Measurements from ENCODE around the gene PLD5. TPM values are rescaled to one million over a fixed set of nuclear protein-coding genes. Genes with fewer than 3 reads are reported as not detected.
A peak's percentile ranks its signal among the peaks of the same experiment; 100 is the strongest.
"Not testable (repeated sequence)": the region's sequence is repeated elsewhere in the genome, so short reads cannot be mapped to it uniquely, and the experiment has no call there.

The PLD5 gene
- total RNA-seq, 1 experiment from 2014 or later: 0.20 TPM

DNA sequence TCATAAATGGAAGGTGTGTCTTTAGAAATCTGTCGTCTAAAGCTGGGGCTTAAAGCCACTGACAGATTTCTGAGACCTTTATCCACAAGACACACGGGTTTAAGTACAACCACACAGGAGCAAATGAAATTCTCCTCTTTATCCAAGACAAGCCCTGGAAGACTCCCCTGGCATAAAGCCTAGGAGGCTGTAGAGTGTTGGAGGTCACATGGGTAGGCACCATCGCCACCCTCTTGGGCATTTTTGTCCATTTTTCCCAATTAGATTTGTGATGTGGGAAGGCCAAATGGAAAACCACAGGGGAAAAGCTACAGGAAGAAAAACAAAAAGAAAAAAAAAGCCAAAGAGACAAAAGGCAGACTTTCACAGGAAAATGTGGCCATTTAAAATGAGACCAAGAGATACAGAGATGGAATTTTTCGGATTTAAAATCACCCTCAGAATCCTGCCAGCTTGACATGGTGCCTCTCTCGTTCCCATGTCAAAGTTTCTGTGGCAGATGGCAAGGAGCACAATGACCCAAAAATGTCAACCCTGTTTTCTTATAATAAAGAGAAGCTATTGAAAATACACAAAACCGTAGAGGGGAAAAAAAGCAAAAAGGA, 91.9 kb downstream of the PLD5 start:
- DNase-seq (ENCODE audit: low spot score): peak; percentile 94
- in situ Hi-C loops (cut with HindIII; ENCODE audit: low sequenced_read_pairs): no loop called here

DNA sequence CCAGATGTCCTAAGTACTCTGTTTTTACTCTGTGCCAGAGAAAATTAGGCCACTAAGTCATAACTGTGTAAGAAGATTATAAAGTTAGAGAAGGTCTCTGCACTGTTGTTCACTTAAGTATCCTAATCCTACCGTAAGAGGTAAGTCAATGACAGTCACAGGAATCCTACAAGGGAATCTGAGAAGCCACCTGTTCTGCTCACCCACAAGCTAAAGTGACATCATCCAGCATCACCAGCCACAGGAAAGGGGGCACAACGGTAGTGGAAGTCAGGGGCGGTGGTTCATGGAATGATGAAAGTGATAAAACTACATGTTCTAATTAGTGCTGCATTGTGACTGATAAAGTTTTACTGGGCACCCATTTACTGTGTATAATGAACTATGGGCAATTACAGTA, 92.7 kb downstream of the PLD5 start:
- no peak for DNase-seq (ENCODE audit: low spot score)
- in situ Hi-C loops (cut with HindIII; ENCODE audit: low sequenced_read_pairs): no loop called here

- in situ Hi-C loops (cut with HindIII; ENCODE audit: low sequenced_read_pairs): no loop called here
- no peak for DNase-seq (ENCODE audit: low spot score)
These were observed 93.5 kb downstream of the PLD5 start for GRCh38 chr1:242430956-242431355.

DNA sequence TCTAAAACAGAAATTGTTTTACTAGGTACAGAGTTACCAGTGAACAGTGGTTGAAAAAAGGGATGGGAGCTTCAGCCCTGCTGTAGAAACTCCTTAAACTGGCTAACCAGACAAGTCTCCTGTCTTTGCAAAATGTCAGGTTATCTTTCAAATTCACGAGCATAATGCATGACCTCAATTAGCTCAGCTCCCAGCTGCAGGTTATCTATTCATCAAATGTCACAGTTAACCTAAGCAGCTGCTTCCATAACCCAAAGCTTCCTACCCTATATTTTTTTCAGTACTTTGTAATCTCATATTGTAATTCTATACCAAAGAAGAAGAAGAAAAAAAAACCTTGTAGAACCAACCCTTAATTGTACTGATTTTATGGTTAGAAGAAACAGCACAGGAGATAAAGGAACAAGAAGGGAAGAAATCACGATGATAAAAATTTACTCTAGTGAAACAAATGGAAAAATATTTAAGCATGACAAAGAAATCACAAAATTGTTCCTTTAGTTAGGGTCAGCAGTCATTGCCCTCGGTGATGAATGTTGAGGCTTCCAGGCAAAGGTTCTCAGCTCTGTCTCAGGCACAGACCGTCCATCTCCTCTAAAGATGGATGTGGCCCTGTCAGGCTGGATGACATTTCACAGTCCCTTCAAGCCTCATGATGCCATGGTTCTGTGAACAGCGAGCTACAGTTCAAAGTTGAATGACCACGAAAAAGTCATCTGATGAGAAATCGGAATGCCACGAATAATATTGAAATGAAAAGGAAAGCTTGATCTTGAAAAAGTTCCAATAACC, 95.9 kb downstream of the PLD5 start:
- in situ Hi-C loops (cut with HindIII; ENCODE audit: low sequenced_read_pairs): no loop called here
- no peak for DNase-seq (ENCODE audit: low spot score)

DNA sequence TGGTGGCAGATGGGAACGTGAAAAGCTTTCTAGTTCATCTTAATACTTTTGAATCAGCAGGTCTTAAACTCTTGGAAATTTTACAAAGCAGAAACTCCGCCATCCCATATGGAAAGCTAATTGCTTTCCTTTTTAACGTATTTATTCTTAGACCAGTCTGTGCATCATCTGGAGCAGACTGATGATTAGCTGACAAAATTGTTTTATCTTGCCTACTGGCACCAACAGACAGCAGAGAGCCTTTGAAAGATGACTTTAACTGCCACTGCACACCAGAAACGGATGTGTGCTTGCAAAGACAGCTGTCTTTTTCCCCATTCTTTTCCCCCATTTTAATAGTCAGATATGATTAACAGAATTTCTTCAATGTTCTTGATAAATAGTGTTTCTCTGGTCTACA, 97.0 kb downstream of the PLD5 start:
- DNase-seq (ENCODE audit: low spot score): peak; percentile 66
- in situ Hi-C loops (cut with HindIII; ENCODE audit: low sequenced_read_pairs): no loop called here

DNA sequence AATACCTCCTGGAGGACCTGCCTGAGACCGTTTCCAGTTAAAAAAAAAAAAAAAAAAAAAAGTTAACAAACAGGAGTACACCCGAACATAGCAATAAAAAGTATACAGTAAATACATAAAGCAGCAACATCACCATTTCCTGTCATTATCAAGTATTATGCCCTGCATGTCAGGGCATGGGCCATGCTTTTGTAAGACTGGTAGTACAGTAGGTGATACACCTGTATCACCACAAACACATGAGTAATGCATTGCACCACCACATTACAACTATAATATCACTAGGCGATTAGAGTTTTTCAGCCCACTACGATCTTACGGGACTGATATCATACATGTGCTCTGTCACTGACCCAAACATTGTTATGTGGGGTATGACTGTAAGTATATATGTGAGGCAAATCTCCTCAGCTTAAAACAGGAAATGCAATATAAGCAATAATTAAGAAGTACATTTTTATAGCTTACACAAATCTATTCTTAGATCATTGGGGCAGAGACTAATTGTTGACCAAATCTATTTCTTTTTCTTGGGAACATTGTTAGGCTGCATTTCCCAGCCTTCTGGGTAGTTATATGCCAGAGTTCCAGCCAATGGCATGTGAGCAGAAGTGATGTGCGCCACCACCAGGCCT, 98.1 kb downstream of the PLD5 start:
- in situ Hi-C loops (cut with HindIII; ENCODE audit: low sequenced_read_pairs): no loop called here
- no peak for DNase-seq (ENCODE audit: low spot score)

GRCh38 chr1:242425232-242425631, 99.3 kb downstream of the PLD5 start:
- in situ Hi-C loops (cut with HindIII; ENCODE audit: low sequenced_read_pairs): no loop called here

DNA sequence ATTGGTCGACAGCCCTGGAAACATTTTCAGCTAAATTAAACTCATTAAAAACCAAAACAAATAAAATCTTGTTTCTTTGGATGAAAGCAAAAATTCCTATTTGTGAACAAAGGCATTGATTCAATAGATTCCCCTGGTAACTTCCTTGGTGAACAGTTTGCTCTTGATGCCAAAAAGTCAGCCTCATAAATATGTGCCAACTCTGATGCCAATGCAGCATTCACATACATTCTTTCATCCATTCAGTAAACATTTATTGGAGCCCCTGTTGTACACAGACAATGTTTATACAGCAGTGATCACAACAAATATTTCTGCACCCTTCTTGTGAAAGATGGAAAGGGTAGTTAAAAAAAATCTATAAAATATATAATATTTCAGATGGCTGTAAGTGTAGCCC, 107.8 kb downstream of the PLD5 start:
- DNase-seq (ENCODE audit: low spot score): no peak
- in situ Hi-C loops (cut with HindIII; ENCODE audit: low sequenced_read_pairs): no loop called here

More at GRCh38 chr1:242425232-242425631, 99.3 kb downstream of the PLD5 start:
- no peak for DNase-seq (ENCODE audit: low spot score)

- DNase-seq (ENCODE audit: low spot score): no peak
- in situ Hi-C loops (cut with HindIII; ENCODE audit: low sequenced_read_pairs): no loop called here
These were observed 111.6 kb downstream of the PLD5 start for GRCh38 chr1:242412921-242413320.

GRCh38 chr1:242411901-242412300, 112.6 kb downstream of the PLD5 start:
- no peak for DNase-seq (ENCODE audit: low spot score)
- in situ Hi-C loops (cut with HindIII; ENCODE audit: low sequenced_read_pairs): no loop called here

DNA sequence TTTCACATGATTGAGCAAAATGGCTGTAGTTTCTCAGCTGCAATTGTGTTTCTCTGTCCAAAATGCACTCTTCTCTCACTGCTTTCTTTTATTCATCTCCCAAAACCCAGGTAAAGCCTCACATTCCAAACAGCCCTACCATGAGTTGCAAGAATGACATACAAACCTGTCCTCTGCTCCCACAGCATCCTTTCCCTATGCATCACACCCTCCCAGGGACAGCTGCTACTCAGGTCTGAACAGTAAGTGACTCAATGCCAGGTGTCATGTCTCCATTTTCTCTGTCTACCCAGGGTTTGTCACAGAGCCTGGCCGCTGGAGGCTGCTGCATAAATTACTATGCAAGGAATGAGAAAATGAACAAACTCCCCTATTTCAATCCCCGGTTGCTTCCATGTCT, 118.5 kb downstream of the PLD5 start:
- in situ Hi-C loops (cut with HindIII; ENCODE audit: low sequenced_read_pairs): no loop called here
- no peak for DNase-seq (ENCODE audit: low spot score)

GRCh38 chr1:242404296-242404695, 120.2 kb downstream of the PLD5 start:
- in situ Hi-C loops (cut with HindIII; ENCODE audit: low sequenced_read_pairs): no loop called here
- no peak for DNase-seq (ENCODE audit: low spot score)

DNA sequence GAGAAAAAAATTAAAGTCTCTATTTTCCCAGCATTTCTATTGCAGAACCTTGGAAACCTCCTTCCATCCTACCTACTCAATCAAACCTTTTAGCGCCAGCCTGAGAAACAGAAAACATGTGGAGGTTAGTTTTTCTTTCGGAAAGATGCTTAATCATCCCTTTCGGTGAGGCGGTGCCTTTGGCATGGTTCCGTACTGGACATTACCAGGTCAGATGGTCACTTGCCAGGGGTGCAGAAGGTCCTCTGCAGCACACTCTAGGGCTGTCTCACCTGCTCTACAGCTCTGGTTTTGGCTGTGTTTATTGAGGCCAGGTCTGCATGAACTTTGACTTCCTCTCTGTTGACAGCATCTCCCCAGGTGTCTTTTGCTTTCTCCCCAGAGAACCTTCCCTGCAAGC, 121.5 kb downstream of the PLD5 start:
- in situ Hi-C loops (cut with HindIII; ENCODE audit: low sequenced_read_pairs): no loop called here
- peak; percentile 77 for DNase-seq (ENCODE audit: low spot score)

- no peak for DNase-seq (ENCODE audit: low spot score)
- in situ Hi-C loops (cut with HindIII; ENCODE audit: low sequenced_read_pairs): no loop called here
These were observed 122.6 kb downstream of the PLD5 start for GRCh38 chr1:242401937-242402336.

DNA sequence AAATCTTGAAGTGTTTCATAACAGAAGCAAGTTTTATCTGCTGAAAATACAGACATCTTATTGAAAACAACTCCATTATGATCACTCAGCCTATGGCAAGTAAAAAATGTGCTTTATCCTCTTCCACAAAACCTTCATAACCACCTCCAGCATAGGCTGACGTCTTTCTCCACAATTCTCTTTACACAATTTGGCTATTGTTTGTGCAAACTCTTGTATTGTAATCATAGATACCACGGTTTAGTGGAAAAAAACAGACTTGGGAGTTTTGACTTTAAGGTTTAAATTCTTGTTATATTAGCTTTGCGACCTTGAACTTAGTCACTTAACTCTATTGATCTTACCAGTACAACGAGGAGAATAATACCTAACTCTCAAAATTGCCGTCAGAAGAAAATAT, 126.1 kb downstream of the PLD5 start:
- in situ Hi-C loops (cut with HindIII; ENCODE audit: low sequenced_read_pairs): no loop called here
- no peak for DNase-seq (ENCODE audit: low spot score)

GRCh38 chr1:242391896-242392295, 132.6 kb downstream of the PLD5 start:
- no peak for DNase-seq (ENCODE audit: low spot score)
- in situ Hi-C loops (cut with HindIII; ENCODE audit: low sequenced_read_pairs): no loop called here

- in situ Hi-C loops (cut with HindIII; ENCODE audit: low sequenced_read_pairs): not testable (repeated sequence)
These were observed 148.4 kb downstream of the PLD5 start for GRCh38 chr1:242376121-242376520.

GRCh38 chr1:242350446-242350845, 174.1 kb downstream of the PLD5 start:
- in situ Hi-C loops (cut with HindIII; ENCODE audit: low sequenced_read_pairs); DNase-seq (ENCODE audit: low spot score): not testable (repeated sequence)

More at GRCh38 chr1:242376121-242376520, 148.4 kb downstream of the PLD5 start:
- DNase-seq (ENCODE audit: low spot score): not testable (repeated sequence)

GRCh38 chr1:242349636-242350035, 174.9 kb downstream of the PLD5 start:
- no peak for DNase-seq (ENCODE audit: low spot score)
- in situ Hi-C loops (cut with HindIII; ENCODE audit: low sequenced_read_pairs): no loop called here

DNA sequence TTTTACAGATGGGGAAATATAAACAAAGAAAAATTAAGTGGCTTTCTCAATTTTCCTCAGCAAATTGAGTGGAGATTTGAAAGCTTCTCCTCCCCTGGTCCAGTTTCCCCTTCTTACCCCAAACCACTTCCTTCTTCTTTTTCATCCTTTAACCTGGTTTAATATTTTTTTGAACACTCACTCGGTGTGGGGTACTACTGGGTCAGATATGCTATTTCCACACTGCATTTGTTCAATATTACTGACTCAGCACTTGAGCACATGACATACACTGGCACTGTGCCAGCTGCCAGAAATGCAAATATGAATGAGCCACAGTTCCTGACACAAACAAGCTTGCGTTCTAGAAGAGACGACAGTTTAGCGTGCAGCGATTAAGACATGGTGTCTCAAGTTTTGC, 193.6 kb downstream of the PLD5 start:
- in situ Hi-C loops (cut with HindIII; ENCODE audit: low sequenced_read_pairs): not testable (repeated sequence)
- peak; percentile 37 for DNase-seq (ENCODE audit: low spot score)
